ENCODE data around the gene KCNB1. TPM values are rescaled to one million over a fixed set of nuclear protein-coding genes. Genes with fewer than 3 reads are reported as not detected.

The KCNB1 gene
- total RNA-seq, 2 donors from 2014 or later = 0.52 to 3.3 TPM

GRCh38 chr20:49462626-49463025 lies 19.8 kb downstream of the KCNB1 start:
- no peak overlapping the region for H3K4me3 ChIP-seq
- intact Hi-C loops (cut with DNase I) = no loop called here
- H3K27ac ChIP-seq = peak overlapping the region in 2 of 4 donors; percentile 36 to 37
- H3K27me3 ChIP-seq = no peaks in the 10 kb centered on the region
- TF ChIP-seq CTCF (IDR thresholded peaks at IDR 0.05) (no peak), POLR2A (IDR thresholded peaks at IDR 0.05) (no peak)
- no peaks in the 10 kb centered on the region for H3K36me3 ChIP-seq (replicated peaks in 1 of 2; ENCODE audit: insufficient read depth in 1 of 2, low read depth in 2 of 2)
- DNase-seq (no peak), ATAC-seq (no peak)
- WGBS, 2 donors = 55% methylated on average over 6 of the region's 6 CpGs
- no peaks in the 10 kb centered on the region for H3K9me3 ChIP-seq
- H3K4me1 ChIP-seq = peaks cover 9% of the 10 kb centered on the region

GRCh38 chr20:49461894-49462620 lies 20.4 kb downstream of the KCNB1 start:
- H3K27me3 ChIP-seq = no peaks in the 10 kb centered on the region
- no peaks in the 10 kb centered on the region for H3K9me3 ChIP-seq
- no peaks in the 10 kb centered on the region for H3K36me3 ChIP-seq (replicated peaks in 1 of 2; ENCODE audit: insufficient read depth in 1 of 2, low read depth in 2 of 2)
- 58 to 60% methylated on average over 9 of the region's 9 CpGs for WGBS, 2 donors
- no peak for TF ChIP-seq CTCF (IDR thresholded peaks at IDR 0.05)
- no peak overlapping the region for H3K4me3 ChIP-seq
- H3K27ac ChIP-seq = peak overlapping the region in 2 of 4 donors; percentile 36 to 37
- intact Hi-C loops (cut with DNase I) = no loop called here
- DNase-seq = no peak
- H3K4me1 ChIP-seq = peaks cover 9% of the 10 kb centered on the region
- ATAC-seq = peak; percentile 28

GRCh38 chr20:49460916-49461315 lies 21.6 kb downstream of the KCNB1 start:
- DNase-seq = peak; percentile 48 to 71 (median 57)
- peaks cover 9% of the 10 kb centered on the region for H3K4me1 ChIP-seq
- no peaks in the 10 kb centered on the region for H3K9me3 ChIP-seq
- no peak for TF ChIP-seq POLR2A (IDR thresholded peaks at IDR 0.05)
- no peak for TF ChIP-seq CTCF (IDR thresholded peaks at IDR 0.05)
- no peak overlapping the region for H3K4me3 ChIP-seq
- intact Hi-C loops (cut with DNase I) = no loop called here
- ATAC-seq = peak; percentile 79
- 32 to 67% methylated on average over 5 of the region's 5 CpGs for WGBS, 2 donors
- H3K36me3 ChIP-seq (replicated peaks in 1 of 2; ENCODE audit: insufficient read depth in 1 of 2, low read depth in 2 of 2) = no peaks in the 10 kb centered on the region
- no peaks in the 10 kb centered on the region for H3K27me3 ChIP-seq
- H3K27ac ChIP-seq = peak overlapping the region in 2 of 4 donors; percentile 36 to 37

GRCh38 chr20:49460131-49460530 lies 22.3 kb downstream of the KCNB1 start:
- no peaks in the 10 kb centered on the region for H3K27me3 ChIP-seq
- intact Hi-C loops (cut with DNase I) = no loop called here
- H3K27ac ChIP-seq = peak overlapping the region in 1 of 4 donors; percentile 36
- ATAC-seq (no peak), DNase-seq (no peak)
- 73 to 79% methylated on average over 6 of the region's 6 CpGs for WGBS, 2 donors
- no peak overlapping the region for H3K4me3 ChIP-seq
- H3K4me1 ChIP-seq = peaks cover 9% of the 10 kb centered on the region
- no peaks in the 10 kb centered on the region for H3K36me3 ChIP-seq (replicated peaks in 1 of 2; ENCODE audit: insufficient read depth in 1 of 2, low read depth in 2 of 2)
- H3K9me3 ChIP-seq = no peaks in the 10 kb centered on the region
- TF ChIP-seq CTCF (IDR thresholded peaks at IDR 0.05) = no peak
- TF ChIP-seq POLR2A (IDR thresholded peaks at IDR 0.05) = no peak

GRCh38 chr20:49459684-49460083 lies 22.8 kb downstream of the KCNB1 start:
- no peak for TF ChIP-seq POLR2A (IDR thresholded peaks at IDR 0.05)
- no peak for TF ChIP-seq CTCF (IDR thresholded peaks at IDR 0.05)
- Histone ChIP-seq H3K27ac (no peak overlapping the region), H3K4me1 (peaks cover 9% of the 10 kb centered on the region), H3K27me3 (no peaks in the 10 kb centered on the region), H3K36me3 (replicated peaks in 1 of 2; ENCODE audit: insufficient read depth in 1 of 2, low read depth in 2 of 2) (no peaks in the 10 kb centered on the region), H3K4me3 (no peak overlapping the region), H3K9me3 (no peaks in the 10 kb centered on the region)
- intact Hi-C loops (cut with DNase I) = no loop called here
- 67 to 74% methylated on average over 6 of the region's 6 CpGs for WGBS, 2 donors
- ATAC-seq (no peak), DNase-seq (no peak)
